B cell (primary cell): ENCODE results near the gene RNF126. TPM values are rescaled to one million over a fixed set of nuclear protein-coding genes. Genes with fewer than 3 reads are reported as not detected.

Experiments used
- ATAC-seq: fragments of 200-7000 bp; cut with Tn5 transposase; one replicate; pipeline ENCODE4 v1.10.0; 2021; ENCODE audit warnings: low read depth, mild to moderate bottlenecking, moderate number of reproducible peaks, moderate library complexity
- CTCF ChIA-PET: fragments of 350-600 bp; sonication (Branson Sonifier 250); formaldehyde crosslinking; loops from one replicate; lab custom pipeline; 2021; ENCODE audit warnings: antibody characterized with exemption, inconsistent platforms; lab: Charles Lee
- POLR2A ChIA-PET: fragments of 350-600 bp; sonication (Branson Sonifier 250); formaldehyde crosslinking; loops from one replicate; lab custom pipeline; 2021; ENCODE audit warnings: antibody characterized with exemption; lab: Charles Lee
- DNase-seq: peaks from one replicate; pipeline ENCODE4 v3.0.0; 2013
- H2AFZ ChIP-seq: 2 replicates; pipeline ENCODE4 v1.6.1; 2012; ENCODE audit warnings: mild to moderate bottlenecking, low read depth, low read length; ENCODE audit not compliant: insufficient read depth, poor library complexity, severe bottlenecking
- H3K27ac ChIP-seq, 2 donors: 1 replicate in 1 of 2; 2 replicates in 1 of 2; pipeline ENCODE4 v1.5.1; 2012 to 2013; ENCODE audit warnings: low read length in 2 of 2, mild to moderate bottlenecking in 2 of 2, moderate library complexity in 1 of 2
- H3K27me3 ChIP-seq, 4 experiments: fragments of 200-600 bp in 1 of 4; sonication (generic) in 1 of 4; replicated peaks in 1 of 4; 1 replicate in 2 of 4; 2 replicates in 2 of 4; pipeline versions ENCODE4 v1.6.1 to v1.7.0; 2013 to 2016; ENCODE audit warnings: low read length in 3 of 4, mild to moderate bottlenecking in 2 of 4, mixed read lengths in 1 of 4, moderate library complexity in 1 of 4; ENCODE audit not compliant: insufficient read depth in 4 of 4, control insufficient read depth in 3 of 4; ENCODE audit errors: control extremely low read depth in 1 of 4
- H3K36me3 ChIP-seq, 2 experiments: replicated peaks in 1 of 2; 1 replicate in 1 of 2; 2 replicates in 1 of 2; pipeline versions ENCODE4 v1.6.1 to v1.7.1; 2013; ENCODE audit warnings: low read length in 1 of 2; ENCODE audit not compliant: insufficient read depth in 2 of 2, control insufficient read depth in 1 of 2; ENCODE audit errors: control extremely low read depth in 1 of 2, extremely low read depth in 1 of 2
- H3K4me1 ChIP-seq, 2 donors: fragments of 200-600 bp in 1 of 2; sonication (generic) in 1 of 2; 1 replicate in 1 of 2; 2 replicates in 1 of 2; pipeline versions ENCODE4 v1.5.1 to v1.6.1; 2013 to 2017; ENCODE audit warnings: low read length in 2 of 2; ENCODE audit not compliant: control insufficient read depth in 2 of 2, insufficient read depth in 2 of 2
- H3K4me2 ChIP-seq: replicated peaks from 2 replicates; pipeline ENCODE3; 2012; ENCODE audit warnings: mild to moderate bottlenecking, low read depth, low read length; ENCODE audit not compliant: poor library complexity, severe bottlenecking
- H3K4me3 ChIP-seq, 5 experiments: fragments of 200-600 bp in 1 of 5; sonication (generic) in 1 of 5; 1 replicate in 3 of 5; 2 replicates in 2 of 5; pipeline versions ENCODE4 v1.5.1 to v1.7.0; 2011 to 2016; ENCODE audit warnings: low read length in 4 of 5, mild to moderate bottlenecking in 4 of 5, low read depth in 2 of 5, control low read depth in 1 of 5, moderate library complexity in 1 of 5; ENCODE audit not compliant: insufficient read depth in 1 of 5; ENCODE audit errors: control extremely low read depth in 1 of 5, extremely low read depth in 1 of 5
- H3K79me2 ChIP-seq: fragments of 200-600 bp; sonication (generic); one replicate; pipeline ENCODE4 v1.6.0; 2016; ENCODE audit warnings: low read length; ENCODE audit not compliant: control insufficient read depth, insufficient read depth
- H3K9ac ChIP-seq: fragments of 200-600 bp; sonication (generic); 2 replicates; pipeline ENCODE4 v1.6.1; 2017; ENCODE audit warnings: mild to moderate bottlenecking, low read length, moderate library complexity
- H3K9me3 ChIP-seq, 3 donors: one replicate each; pipeline versions ENCODE4 v1.6.1 to v1.7.1; 2013; ENCODE audit warnings: low read length in 2 of 3; ENCODE audit not compliant: control insufficient read depth in 2 of 3, insufficient read depth in 1 of 3; ENCODE audit errors: control extremely low read depth in 1 of 3
- H4K20me1 ChIP-seq: 2 replicates; pipeline ENCODE4 v1.6.0; 2012; ENCODE audit warnings: mild to moderate bottlenecking, low read length; ENCODE audit not compliant: insufficient read depth, control insufficient read depth, poor library complexity, severe bottlenecking
- H3K27ac Mint-ChIP-seq: one replicate; pipeline ENCODE4 v1.8.0; 2021; ENCODE audit warnings: mixed read lengths
- H3K27me3 Mint-ChIP-seq: one replicate; pipeline ENCODE4 v1.8.0; 2021; ENCODE audit warnings: mixed read lengths
- H3K4me1 Mint-ChIP-seq: one replicate; pipeline ENCODE4 v1.8.0; 2021; ENCODE audit warnings: mixed read lengths
- H3K4me3 Mint-ChIP-seq: one replicate; pipeline ENCODE4 v1.8.0; 2021; ENCODE audit warnings: mixed read lengths
- H3K9me3 Mint-ChIP-seq: one replicate; pipeline ENCODE4 v1.8.0; 2022; ENCODE audit warnings: mixed read lengths; ENCODE audit not compliant: insufficient read depth
- CTCF ChIP-seq: fragments of 200-600 bp; IDR thresholded peaks from one replicate; pipeline ENCODE4 v1.8.0; 2022; ENCODE audit warnings: antibody characterized with exemption, mild to moderate bottlenecking
- EZH2 ChIP-seq: IDR thresholded peaks from 2 replicates; pipeline ENCODE4 v1.6.1; 2012; ENCODE audit warnings: borderline replicate concordance, low read depth, mild to moderate bottlenecking, moderate library complexity, low read length; ENCODE audit not compliant: insufficient read depth, poor library complexity, severe bottlenecking
- WGBS: methylation state at CpG from one replicate; pipeline ENCODE4 v1.1.5; 2013; ENCODE audit warnings: missing lambda C conversion rate; ENCODE audit not compliant: insufficient coverage; 5-methylcytosine and 5-hydroxymethylcytosine counted together
- intact Hi-C: fragments of 100-400 bp; cut with micrococcal nuclease; formaldehyde crosslinking; loops from one replicate; pipeline ENCODE4 v1.10.0; 2022
- polyA plus RNA-seq: library from polyadenylated mRNA; depleted of rRNA; stranded (reverse); fragments of >200 nt; gene quantifications from 2 replicates; pipeline ENCODE4 v1.2.3, GENCODE V29; 2012
- total RNA-seq, 2 donors: library from RNA; stranded (reverse); fragments of 120-200 nt in 1 of 2; gene quantifications; 1 replicate in 1 of 2; 2 replicates in 1 of 2; pipeline versions ENCODE4 v1.2.3 to v1.2.4, GENCODE V29; 2013 to 2022

RNF126 gene
- total and polyA plus RNA-seq, 2 donors (not counting 1 experiment from before 2014, with no cell fraction given) = 74.3 to 118 TPM

GRCh38 chr19:680287-681028 lies 17.4 kb upstream of the RNF126 start:
- under 1% methylated on average over 65 of the region's 70 CpGs for WGBS
- Histone ChIP-seq H3K4me3 (peak overlapping the region; percentile 53 to 91 (median 60)), H3K36me3 (no peaks in the 10 kb centered on the region), H2AFZ (peak overlapping the region; percentile 92), H3K27ac (peak overlapping the region; percentile 81 to 89), H3K9ac (peak overlapping the region; percentile 75), H3K9me3 (peaks cover 0 to 27% (median 0%) of the 10 kb centered on the region in 3 donors), H3K79me2 (no peaks in the 10 kb centered on the region), H3K4me1 (peaks cover 11 to 26% of the 10 kb centered on the region in 2 donors), H3K27me3 (peaks cover 0 to 20% (median 6%) of the 10 kb centered on the region in 4 experiments), H4K20me1 (peaks cover 19% of the 10 kb centered on the region), H3K4me2 (peak overlapping the region; percentile 98)
- H3K27ac Mint-ChIP-seq = peak overlapping the region; percentile 98
- H3K4me3 Mint-ChIP-seq = peak overlapping the region; percentile 96
- peaks cover 1% of the 10 kb centered on the region for H3K27me3 Mint-ChIP-seq
- H3K9me3 Mint-ChIP-seq = no peaks in the 10 kb centered on the region
- ATAC-seq (peak; percentile 84), DNase-seq (peak; percentile 99)
- CTCF ChIA-PET = interaction anchor here (1.1 to 2.2 kb wide), 2 partner anchors 17 to 96 kb away, joined by 5 to 8 read pairs; partner anchors contain the start of gene RNF126
- peaks cover 9% of the 10 kb centered on the region for H3K4me1 Mint-ChIP-seq
- TF ChIP-seq EZH2 (no peak), CTCF (peak; percentile 56)
- POLR2A ChIA-PET = interaction anchor here (0.5 to 1.1 kb wide), 6 partner anchors 17 to 665 kb away, joined by 3 to 8 read pairs (median 5); partner anchors contain the start of genes BSG and RNF126
- intact Hi-C loops = loop anchor here (1.0 kb wide), 3 partner anchors 17 to 108 kb away; partner anchors contain the start of genes BSG, POLRMT and RNF126
